ENCODE data around the gene EPB41L4A.

The EPB41L4A gene

DNA sequence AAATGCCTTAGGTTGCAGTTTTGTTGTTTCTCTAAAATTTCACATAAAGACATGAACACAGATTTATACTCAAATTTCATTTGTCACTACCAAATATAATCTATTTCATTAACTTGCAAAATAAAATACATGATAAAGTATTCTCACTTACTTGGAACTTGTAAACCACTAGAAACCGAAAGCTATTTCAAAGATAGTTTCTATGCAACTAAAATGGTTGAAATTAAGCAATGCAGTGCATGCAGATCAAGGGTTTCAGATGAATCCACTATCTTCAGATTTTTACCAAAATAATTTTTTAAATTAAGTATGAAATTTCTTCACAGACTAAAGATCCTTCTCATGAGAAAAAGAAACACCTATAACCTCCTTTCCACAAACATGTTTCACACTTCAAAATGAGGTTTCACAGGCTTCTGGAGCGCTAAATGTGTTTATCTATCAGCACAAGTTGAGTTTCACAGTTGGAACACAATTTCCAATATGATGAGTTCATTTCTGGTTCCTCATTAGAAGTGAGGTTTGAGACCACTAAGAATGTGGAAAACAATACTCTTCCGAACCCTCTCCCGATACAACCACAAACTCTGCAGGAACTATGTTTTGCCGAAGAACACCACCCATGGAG is 63.9 kb downstream of the EPB41L4A start:
- DNase-seq: no peak

DNA sequence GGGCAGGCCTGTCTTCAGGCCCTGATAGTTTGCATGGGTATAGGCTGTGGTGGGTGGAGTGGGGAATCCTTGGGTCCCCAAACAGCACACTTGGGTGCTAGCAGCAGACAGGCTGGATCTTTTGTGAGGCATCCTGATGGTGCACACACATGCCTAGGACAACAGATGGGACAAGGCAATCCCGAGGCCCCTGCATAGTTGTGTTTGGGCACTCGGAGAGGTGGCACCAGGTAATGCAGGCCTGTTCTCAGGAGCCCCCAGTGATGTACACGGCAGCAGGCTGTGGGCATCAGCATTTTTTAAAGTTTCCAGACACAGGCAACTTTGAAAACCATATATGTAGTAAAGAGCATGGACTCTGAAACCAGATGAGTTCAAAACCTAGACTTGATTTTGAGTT is 65.4 kb downstream of the EPB41L4A start:
- DNase-seq: no peak

DNA sequence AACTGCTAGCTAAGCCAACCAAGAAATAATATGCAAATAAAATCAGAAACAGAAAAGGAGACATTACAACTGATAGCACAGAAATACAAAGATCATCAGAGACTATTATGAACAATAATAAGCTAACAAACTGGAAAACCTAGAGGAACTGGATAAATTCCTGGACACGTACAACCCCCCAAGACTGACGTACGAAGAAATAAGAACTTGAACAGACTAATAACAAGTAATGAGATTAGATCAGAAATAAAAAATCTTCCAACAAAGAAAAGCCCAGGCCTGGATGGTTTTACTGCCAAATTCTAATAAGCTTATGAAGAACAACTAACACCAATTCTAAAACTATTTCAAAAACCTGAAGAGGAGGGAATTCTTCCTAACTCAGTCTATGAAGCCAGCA is 67.9 kb downstream of the EPB41L4A start:
- DNase-seq: no peak

DNA sequence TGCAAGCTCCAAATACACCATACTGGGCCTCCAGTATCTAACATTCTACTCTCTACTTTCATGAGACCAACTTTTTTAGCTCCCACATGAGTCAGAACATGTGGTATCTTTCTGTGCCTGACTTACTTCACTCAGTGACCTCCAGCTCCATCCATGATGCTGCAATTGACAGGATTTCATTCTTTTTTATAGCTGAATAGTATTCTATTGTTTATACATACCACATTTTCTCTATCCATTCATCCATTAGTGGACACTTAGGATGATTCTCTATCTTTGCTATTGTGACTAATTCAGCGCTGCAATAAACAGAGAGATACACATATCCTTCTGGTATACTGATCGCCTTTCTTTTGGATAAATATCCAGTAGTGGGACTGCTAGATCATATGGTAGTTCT is 68.5 kb downstream of the EPB41L4A start:
- DNase-seq: no peak

DNA sequence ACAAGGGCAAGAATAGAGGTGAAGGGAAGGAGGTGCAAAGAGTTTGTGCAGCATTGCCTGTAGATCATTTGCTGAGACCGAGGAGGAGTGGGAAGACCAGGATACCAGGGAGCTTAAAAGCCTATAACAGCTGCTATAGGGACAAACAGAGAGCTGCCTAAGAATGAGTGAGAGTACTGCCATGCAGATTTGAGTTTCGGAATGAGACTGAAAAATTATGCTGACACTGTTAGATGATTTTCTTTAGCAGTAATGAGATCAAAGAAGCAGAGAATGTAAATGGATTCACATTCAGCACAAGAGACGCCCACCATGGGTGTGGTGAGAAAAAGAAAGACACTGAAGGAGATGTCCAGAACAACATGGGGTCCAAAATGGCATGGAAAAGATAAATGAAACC is 69.7 kb downstream of the EPB41L4A start:
- no peak for DNase-seq

DNA sequence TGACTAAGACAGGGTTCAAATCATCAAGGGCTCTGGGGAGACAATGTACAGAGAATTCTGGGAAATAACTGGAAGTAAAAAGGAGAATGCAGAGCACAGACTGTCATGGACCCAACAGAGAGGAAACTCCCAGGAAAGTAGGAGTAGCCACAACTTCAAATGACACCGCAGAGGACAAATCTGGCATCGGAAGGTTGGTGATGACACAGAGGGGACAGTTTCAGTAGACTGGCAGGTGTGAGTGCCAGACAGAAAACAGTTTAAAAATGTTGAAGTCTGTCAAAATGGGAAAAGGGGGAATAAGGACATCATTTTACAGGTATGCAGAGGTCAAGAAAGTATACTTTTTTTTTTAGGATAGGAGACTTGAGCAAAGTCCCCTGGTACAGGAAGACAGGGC is 70.2 kb downstream of the EPB41L4A start:
- no peak for DNase-seq

DNA sequence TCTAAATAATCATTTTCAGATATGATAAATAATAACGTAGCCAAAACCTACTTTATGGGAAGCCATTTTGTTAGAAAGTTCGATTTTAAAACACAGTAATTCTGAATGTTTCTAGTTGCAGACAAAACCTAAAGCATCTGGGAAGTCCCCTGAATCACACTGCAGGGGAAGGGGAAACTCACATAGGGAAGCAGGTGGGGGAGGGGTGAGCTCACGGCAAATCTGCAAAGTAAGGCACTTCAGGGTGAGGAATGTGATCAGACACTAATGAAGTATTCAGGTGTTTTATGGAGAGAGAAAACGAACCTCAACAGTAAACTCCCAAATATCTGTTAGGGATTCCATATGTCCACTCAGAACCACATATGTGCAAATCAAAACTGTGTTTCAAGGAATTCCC is 70.7 kb downstream of the EPB41L4A start:
- DNase-seq: no peak

DNA sequence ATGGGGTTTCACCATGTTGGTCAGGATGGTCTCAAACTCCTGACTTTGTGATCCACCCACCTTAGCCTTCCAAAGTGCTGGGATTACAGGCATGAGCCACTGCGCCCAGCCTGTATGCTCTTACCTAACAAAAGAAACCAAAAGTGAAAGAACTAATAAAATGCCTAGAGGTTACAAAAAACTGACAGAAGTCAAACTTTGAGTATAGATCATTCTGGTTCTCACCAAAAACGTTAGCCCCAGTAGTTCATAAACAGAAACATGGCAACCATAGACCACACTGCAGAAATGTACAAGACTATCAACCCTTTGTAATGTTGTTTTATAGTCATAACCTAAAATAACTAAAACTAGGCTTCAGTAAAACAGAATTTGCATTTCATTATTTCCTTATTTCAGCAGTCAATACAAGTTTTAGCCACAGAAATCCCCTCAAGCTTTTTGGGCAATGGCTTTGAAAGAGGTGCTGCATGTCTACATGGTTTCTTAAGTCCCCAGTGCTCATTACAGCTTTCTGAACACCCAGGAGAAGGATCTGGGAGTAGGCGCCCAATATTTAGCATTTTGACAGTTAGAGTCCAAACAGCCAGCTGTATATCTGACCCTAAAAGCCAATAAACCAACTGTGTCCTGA is 72.5 kb downstream of the EPB41L4A start:
- DNase-seq: no peak

DNA sequence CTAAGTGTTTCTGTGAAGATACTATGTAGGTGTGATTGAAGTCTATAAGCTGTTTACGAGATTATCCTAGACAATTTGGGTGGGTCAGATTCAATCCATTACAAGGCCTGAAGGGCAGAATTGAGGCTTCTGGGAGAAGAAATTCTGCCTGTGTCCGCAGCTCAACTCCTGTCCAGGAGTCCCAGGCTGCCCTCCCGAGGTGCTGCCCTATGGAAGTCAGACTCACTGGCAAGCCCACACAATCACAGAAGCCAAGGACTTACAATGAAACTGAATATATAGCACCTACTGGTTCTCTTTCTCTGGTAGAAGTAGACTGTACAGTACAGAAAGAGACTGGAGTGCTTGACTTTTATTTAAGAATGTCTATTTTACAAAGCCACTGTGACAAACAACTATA is 74.5 kb downstream of the EPB41L4A start:
- DNase-seq: no peak

DNA sequence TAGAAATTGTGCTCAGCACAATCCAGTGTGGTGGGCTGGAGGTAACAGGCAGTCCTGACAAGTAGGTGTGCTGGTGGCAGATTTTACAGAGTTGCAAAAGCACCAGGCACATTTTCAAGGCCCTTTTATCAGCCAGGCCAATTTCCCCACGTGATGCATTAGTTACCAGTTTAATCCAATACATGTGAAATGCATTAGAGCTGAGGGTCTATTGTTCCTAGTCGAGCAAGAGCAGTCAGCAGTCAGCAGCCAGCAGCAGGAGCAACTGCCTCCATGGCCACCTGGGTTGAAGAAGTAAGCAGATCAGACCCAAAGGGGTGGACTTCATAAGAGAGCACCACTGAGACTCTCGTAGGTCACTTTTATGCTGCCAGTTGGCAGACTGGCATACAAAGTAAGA is 76.7 kb downstream of the EPB41L4A start:
- DNase-seq: no peak

DNA sequence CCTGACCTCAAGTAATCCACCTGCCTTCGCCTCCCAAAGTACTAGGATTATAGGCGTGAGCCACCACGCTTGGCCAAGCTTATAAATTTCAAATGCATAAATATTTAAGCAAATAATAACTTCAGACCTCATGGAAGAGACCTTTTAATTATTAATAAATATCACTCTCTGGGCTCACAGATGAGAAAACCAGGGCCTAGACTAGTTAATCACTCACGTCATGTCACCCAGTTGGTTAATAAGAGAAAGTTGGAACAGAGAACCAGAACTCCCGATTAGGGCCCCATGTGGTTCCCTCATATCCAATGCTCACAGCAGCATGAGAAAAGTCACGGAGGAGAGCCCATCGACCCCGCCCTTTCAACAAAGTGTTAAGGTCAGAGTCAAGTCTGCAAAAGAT is 79.3 kb downstream of the EPB41L4A start:
- DNase-seq: no peak

DNA sequence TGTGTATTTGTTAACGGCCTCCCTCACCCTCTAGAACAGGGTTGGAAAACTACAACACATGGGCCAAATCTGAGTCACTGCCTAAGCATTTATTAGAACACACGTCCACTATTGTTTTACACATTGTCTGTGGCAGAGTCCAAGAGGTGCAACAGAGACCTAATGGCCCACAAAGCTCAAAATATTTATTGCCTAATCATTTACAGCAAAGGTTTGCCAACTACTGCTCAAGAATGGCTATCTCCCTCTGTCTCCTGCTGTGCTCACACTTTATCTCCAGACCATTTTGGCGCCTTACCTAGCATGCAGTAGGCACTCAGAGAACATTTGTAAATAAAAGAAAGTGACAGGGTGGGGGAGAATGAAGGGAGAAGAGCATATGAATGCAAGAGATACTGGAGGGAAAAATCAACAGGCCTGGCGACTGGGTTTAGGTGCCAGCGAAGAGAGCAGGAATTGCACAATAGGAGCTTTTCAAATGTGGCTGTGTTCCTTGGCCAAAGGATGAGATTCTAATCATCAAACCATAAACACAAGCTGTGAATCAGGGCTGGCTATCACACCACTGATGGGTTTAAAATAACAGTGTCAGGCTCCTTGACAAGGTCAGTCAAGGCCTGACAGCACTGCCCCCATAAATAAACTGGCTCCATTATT is 80.3 kb downstream of the EPB41L4A start:
- no peak for DNase-seq

DNA sequence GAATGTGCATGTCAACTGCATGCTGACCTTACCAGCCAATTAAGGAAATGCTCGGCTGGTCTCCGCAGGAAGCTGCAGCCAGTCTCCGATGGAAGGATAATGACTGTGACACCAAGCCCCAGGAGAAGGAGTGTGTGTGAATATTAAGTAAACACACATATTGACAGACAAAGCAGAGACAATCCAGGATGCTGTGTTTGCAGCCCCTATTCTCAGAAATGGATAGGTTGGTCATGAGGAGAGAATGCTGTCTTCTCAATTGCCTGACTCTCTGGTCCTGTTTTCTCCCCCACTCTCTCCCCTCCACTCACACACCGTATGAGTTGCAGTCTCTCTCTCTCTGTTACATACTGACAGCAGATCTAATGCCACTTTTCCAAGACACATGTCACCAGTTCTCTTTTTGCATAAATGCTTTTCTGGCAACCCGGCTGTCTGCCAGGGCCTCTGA is 85.7 kb downstream of the EPB41L4A start:
- DNase-seq: no peak

DNA sequence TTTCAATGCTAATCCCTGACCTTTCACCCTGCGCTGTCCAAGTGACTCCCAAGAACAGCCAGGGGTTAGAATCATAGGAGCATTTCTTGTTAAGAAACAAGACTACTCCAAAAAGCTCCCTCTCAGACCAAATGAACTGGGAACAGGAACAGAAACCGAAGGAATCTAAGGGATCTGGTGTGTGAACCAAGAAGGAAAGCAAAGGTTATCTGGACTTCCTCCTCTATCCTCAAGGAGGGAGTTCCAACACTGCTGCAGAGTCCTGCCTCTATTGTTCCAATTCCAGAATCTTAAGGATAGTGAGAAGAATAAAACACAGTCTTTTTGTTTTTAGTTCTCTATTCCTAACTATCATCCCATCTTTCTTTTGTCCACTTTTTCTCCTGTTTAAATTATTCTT is 87.2 kb downstream of the EPB41L4A start:
- DNase-seq: no peak

DNA sequence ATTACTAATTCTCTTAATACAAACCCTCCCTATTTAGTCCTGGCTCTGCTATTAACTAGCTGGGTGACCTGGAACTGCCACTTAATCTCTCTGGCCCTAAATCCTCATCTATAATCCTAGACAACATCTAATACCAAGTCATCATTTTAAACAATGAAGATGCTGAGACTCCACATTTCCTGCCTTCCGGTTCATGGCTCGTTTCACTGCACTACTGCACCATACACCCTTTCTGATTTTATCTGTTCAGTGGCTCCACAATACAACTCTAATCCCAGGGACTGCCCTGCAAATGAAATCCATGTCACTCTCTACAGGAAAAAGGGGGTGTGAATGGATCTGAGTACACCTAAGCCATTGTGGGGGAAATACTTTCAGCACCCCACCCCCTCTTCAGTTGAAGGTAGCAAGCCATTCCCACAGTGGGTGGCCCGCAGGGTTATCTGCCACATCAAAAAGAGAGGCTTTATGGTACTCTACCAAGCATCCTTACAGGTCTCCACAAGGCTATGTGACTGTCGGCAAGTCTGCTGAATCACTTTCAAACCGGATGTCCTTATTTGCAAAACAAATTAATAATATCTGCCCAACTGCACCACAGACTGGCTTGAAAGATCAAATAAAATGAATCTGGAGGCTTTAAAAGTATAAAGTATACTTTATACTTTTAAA is 89.5 kb downstream of the EPB41L4A start:
- no peak for DNase-seq

DNA sequence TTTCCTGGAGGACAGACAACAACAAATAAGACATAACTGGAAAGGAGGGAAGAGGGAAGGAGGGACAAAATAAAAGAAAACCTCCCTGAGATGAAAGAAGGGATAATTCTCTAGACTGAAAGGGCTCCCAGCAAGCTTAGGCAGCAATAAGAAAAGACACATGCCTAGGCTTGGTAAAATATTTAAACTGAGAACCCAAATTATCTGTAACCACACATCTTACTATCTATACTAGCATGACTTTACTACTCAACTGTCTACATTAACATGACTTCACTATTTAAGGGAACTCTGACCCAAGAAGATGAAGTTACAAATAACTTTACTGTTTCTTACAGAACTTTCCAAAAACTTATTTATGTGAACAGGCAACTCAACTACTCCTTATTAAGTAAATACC is 95.9 kb downstream of the EPB41L4A start:
- DNase-seq: no peak

DNA sequence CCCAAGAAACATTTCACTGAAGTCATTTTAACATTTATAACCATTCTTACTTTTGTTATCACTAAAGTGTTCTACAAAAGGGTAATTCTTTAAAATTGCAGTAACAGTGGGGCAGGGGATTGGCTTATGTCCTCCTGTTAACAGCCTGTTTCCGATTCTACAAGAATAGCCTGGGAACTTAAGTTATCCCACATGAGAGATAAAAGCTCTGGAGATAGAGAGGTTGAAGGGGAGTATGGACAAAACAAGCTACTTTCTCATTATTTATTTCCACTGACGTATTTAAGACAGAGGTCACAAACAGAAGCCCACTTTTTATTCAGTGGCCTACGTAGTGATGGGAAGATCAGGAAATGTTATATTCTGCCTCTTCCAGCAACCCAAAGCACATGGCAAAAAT is 98.7 kb downstream of the EPB41L4A start:
- no peak for DNase-seq

DNA sequence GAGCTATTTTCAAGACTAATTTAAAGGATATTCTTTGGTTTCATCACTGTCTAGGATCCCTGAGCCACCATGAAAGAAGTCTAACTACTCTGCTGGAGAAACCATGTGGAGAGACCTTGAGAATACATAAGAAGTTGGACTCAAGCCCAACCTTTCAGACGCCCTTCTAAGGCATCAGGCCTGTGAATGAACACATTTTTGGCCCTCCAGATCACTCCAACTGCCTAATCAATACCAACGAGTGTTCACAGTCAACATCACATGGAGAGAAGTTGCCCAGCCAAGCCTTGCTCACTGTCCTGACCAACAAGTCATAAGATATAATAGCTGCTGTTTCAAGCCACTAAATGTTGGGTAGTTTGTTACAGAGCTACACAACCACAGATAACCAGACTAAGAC is 100.7 kb downstream of the EPB41L4A start:
- DNase-seq: no peak

DNA sequence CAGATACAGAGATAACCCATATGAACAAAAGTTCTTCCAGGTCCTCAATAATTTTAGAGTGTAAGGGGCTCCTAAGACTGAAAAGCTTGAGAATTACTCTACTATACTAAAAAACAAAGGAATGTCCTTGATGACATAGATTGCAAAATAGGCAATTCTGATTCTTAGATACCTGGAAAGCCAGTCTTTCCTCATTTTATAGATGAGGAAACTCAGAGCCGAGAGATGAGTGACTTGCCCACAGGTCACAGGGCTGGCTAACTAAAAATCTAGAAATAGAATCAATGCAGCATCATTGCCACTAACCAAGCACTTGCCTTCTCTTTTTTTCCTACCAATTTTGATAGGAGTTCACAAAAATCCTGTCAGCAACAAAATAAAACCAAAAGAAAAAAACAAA is 101.2 kb downstream of the EPB41L4A start:
- no peak for DNase-seq

DNA sequence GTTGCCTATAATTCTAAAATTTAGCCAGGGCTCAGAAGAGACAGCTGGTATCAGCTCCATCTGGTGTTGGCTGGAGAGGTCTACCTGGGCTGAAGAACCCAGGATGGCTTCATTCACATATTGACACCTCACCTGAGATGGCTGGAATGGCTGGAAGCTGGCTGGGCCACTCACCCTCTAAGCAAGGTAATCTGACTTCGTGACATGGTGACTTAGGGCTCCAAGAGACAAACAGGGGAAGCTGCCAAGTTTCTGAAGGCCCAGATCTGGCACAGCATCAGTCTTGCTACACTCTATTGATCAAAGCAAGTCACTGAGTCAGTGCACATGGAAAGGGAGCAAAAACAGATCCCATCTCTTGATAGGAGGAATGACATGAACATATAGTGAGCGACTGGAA is 102.3 kb downstream of the EPB41L4A start:
- DNase-seq: no peak

DNA sequence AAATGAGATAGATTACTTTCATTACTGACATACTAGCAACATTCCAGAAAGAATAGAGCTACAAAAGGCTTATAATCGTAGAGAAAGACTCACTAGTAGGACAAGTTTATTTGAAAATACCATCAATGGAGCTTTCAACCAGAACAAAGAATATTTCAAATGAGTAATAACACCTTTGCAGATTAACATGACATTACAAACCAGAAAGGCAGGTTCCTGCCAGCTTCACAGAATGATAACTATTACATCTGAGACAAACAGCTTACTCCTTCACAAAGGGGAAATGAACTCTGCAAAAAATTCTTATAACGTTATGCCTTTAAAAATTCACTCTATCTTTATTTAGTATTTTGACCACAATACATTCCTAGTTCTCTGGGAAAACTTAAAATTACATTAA is 103.1 kb downstream of the EPB41L4A start:
- no peak for DNase-seq

DNA sequence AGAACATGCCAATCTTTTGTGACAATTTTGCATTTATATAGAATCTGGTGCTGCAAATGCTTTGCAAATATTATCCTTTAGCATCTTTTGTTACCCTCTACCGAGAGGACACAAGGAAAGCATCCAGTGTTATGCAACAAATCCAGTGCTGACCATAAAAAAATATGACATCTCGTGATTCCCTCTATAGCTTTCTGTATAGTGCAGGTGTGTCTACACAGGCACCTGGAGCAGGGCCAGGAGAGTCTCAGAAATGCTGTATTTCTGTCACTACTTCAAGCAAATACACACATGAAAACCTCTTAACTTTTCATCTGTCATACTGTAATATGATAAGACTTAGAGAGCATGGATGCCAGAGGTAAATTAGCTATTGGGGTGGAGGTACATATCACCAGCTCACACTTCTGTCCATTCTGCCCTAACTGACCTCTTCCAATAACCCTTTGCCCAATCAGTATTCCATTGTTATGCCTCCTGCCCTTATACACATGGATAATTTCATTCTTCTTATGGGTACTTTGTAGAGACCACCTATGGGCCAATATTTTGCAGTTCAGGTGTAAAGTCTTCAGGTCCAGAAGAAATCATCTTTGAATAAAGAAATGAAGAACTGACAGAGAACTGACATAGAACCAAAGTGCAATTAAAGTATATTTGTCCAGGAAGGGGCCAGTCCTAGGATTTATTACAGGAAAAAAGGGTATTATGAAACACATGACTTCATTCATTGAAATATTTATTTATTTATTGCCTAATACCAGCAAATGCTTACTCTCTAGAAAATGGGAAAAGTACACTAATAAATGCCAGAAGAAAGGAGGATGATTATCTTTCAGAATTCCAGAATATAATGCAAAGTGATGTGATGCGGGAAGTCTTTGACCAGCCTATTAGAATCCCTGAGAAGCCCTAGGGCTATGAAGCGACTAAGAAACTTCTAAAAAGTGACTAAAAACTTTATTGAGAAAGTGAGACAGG is 106.5 kb downstream of the EPB41L4A start:
- no peak for DNase-seq
